Measurements from ENCODE around the gene TUBB2A.
"Not testable (repeated sequence)": the region's sequence is repeated elsewhere in the genome, so short reads cannot be mapped to it uniquely, and the experiment has no call there.

TUBB2A gene

GRCh38 chr6:3157131-3157933 lies at the start of gene TUBB2A:
TSS of gene TUBB2A (minus strand) at chr6:3157544. CDS start at chr6:3157463, 81 bp downstream.
- H3K4me1 Mint-ChIP-seq, result peaks cover 22% of the 10 kb centered on the region
- H3K27ac Mint-ChIP-seq, result peak within 1 kb of the TSS; percentile 55
- H3K36me3 Mint-ChIP-seq, result no peaks in the 10 kb centered on the region
- H3K9me3 Mint-ChIP-seq, result no peaks in the 10 kb centered on the region
- no peaks in the 10 kb centered on the region for H3K27me3 Mint-ChIP-seq
- H3K4me3 Mint-ChIP-seq, result peak within 1 kb of the TSS; percentile 75
- ATAC-seq, result peak; percentile 91

- Mint-ChIP-seq H3K4me1 (peaks cover 52% of the 10 kb centered on the region), H3K27me3 (peaks cover 12% of the 10 kb centered on the region), H3K4me3 (no peak overlapping the region), H3K9me3 (peaks cover 15% of the 10 kb centered on the region), H3K36me3 (peaks cover 18% of the 10 kb centered on the region), H3K27ac (no peak overlapping the region)
- ATAC-seq, result no peak
Observed at GRCh38 chr6:3206339-3207015, 49.1 kb upstream of the TUBB2A start.

GRCh38 chr6:3205913-3206312 lies 48.6 kb upstream of the TUBB2A start:
- Mint-ChIP-seq H3K4me3 (no peak overlapping the region), H3K27me3 (peaks cover 12% of the 10 kb centered on the region), H3K4me1 (peaks cover 52% of the 10 kb centered on the region), H3K9me3 (peaks cover 15% of the 10 kb centered on the region), H3K27ac (no peak overlapping the region), H3K36me3 (peaks cover 18% of the 10 kb centered on the region)
- ATAC-seq, result no peak

DNA sequence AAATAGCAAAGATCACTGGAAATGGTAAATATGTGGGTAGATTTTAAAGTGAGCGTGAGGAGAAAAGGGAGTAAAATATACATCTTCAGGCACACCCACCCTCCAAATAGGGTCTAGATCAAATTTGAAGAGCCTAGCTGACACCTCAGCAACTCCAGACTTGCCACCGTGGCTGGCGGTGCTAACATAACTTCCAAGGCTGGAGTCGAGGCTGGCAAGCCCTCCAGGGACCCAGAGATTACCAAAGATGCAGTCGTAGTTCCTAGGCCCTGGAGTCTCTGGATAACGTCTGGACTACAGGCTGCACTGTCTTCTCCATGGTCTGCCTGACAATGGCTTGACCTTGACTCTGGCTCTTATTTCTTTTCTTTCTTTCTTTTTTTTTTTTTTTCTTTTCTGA lies 47.6 kb upstream of the TUBB2A start:
- Mint-ChIP-seq H3K27me3 (peaks cover 12% of the 10 kb centered on the region), H3K27ac (peak overlapping the region; percentile 36), H3K9me3 (peaks cover 15% of the 10 kb centered on the region), H3K4me1 (peaks cover 48% of the 10 kb centered on the region), H3K4me3 (no peak overlapping the region), H3K36me3 (peaks cover 18% of the 10 kb centered on the region)
- ATAC-seq, result no peak

DNA sequence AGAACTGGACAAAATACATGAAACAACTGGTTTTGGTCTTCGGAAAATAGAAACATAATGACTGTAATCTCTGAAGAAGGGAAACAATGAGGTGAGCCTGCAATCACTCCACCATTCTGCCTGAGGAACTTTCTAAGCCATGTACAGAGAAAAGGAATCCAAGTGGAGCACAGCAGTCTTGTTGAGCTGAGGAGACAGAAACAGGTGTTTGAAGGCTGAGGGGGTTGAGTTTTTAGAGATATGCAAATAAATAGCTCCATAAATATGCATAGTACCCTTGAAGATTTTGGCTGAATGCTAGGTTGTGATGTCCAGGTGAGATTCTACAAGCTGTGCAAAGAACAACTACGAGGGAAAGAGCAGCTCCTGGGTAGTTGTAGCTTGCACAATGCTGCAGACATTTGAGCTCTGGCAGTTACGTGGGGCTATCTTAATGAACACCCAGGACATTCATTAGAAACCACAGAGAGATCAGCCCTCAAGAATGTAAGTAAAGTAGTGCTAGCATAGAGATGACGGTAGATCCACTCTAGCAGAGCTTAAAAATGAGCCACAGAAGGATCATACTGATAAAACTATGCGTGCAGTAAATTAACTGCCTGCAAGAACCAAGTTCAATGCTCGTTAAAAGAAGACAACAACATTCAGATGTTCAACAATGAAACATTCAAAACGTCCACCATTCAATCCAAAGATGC lies 45.8 kb upstream of the TUBB2A start:
- Mint-ChIP-seq H3K36me3 (peaks cover 18% of the 10 kb centered on the region), H3K27me3 (peaks cover 12% of the 10 kb centered on the region), H3K4me3 (no peak overlapping the region), H3K9me3 (peaks cover 15% of the 10 kb centered on the region), H3K27ac (no peak overlapping the region), H3K4me1 (peaks cover 30% of the 10 kb centered on the region)
- ATAC-seq, result no peak

GRCh38 chr6:3201388-3201787 lies 44.0 kb upstream of the TUBB2A start:
- H3K9me3 Mint-ChIP-seq, result peaks cover 15% of the 10 kb centered on the region
- H3K4me1 Mint-ChIP-seq, result peaks cover 23% of the 10 kb centered on the region
- peaks cover 18% of the 10 kb centered on the region for H3K36me3 Mint-ChIP-seq
- H3K27ac Mint-ChIP-seq, result no peak overlapping the region
- peaks cover 2% of the 10 kb centered on the region for H3K27me3 Mint-ChIP-seq
- no peak overlapping the region for H3K4me3 Mint-ChIP-seq
- ATAC-seq, result no peak

- Mint-ChIP-seq H3K27me3 (no peaks in the 10 kb centered on the region), H3K9me3 (peaks cover 15% of the 10 kb centered on the region), H3K4me3 (no peak overlapping the region), H3K4me1 (peaks cover 23% of the 10 kb centered on the region), H3K36me3 (peaks cover 18% of the 10 kb centered on the region), H3K27ac (no peak overlapping the region)
- ATAC-seq, result no peak
Observed at GRCh38 chr6:3200682-3201081, 43.3 kb upstream of the TUBB2A start.

GRCh38 chr6:3199382-3199781 lies 42.0 kb upstream of the TUBB2A start:
- ATAC-seq, result no peak
- H3K9me3 Mint-ChIP-seq, result peaks cover 12% of the 10 kb centered on the region
- H3K27me3 Mint-ChIP-seq, result no peaks in the 10 kb centered on the region
- peaks cover 17% of the 10 kb centered on the region for H3K4me1 Mint-ChIP-seq
- H3K4me3 Mint-ChIP-seq, result no peak overlapping the region
- no peak overlapping the region for H3K27ac Mint-ChIP-seq
- peaks cover 12% of the 10 kb centered on the region for H3K36me3 Mint-ChIP-seq

GRCh38 chr6:3197734-3198133 lies 40.4 kb upstream of the TUBB2A start:
- not testable (repeated sequence) for ATAC-seq, H3K9me3 Mint-ChIP-seq, H3K36me3 Mint-ChIP-seq, H3K27me3 Mint-ChIP-seq, H3K4me3 Mint-ChIP-seq, H3K27ac Mint-ChIP-seq, H3K4me1 Mint-ChIP-seq

GRCh38 chr6:3196770-3197169 lies 39.4 kb upstream of the TUBB2A start:
- Mint-ChIP-seq H3K4me1 (no peaks in the 10 kb centered on the region), H3K27ac (no peak overlapping the region), H3K36me3 (no peaks in the 10 kb centered on the region), H3K27me3 (no peaks in the 10 kb centered on the region), H3K4me3 (no peak overlapping the region), H3K9me3 (no peaks in the 10 kb centered on the region)
- no peak for ATAC-seq

GRCh38 chr6:3195695-3196497 lies 38.6 kb upstream of the TUBB2A start:
- Mint-ChIP-seq H3K36me3 (no peaks in the 10 kb centered on the region), H3K4me1 (no peaks in the 10 kb centered on the region), H3K4me3 (no peak overlapping the region), H3K27me3 (no peaks in the 10 kb centered on the region), H3K27ac (no peak overlapping the region), H3K9me3 (no peaks in the 10 kb centered on the region)
- no peak for ATAC-seq

DNA sequence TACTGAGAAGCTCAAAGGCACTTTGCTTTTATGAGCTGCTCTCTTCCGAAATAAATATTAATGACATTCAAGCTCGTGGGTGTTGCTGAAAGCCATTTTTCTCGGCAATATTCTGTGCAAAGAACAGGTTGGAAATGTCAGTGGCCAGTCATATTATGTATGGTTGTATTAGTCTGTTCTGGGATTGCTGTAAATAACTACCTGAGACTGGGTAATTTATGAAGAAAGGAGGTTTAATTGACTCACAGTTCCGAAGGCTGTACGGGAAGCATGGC lies 38.0 kb upstream of the TUBB2A start:
- Mint-ChIP-seq H3K4me3 (no peak overlapping the region), H3K27ac (no peak overlapping the region), H3K9me3 (no peaks in the 10 kb centered on the region), H3K36me3 (no peaks in the 10 kb centered on the region), H3K4me1 (no peaks in the 10 kb centered on the region), H3K27me3 (no peaks in the 10 kb centered on the region)
- no peak for ATAC-seq

DNA sequence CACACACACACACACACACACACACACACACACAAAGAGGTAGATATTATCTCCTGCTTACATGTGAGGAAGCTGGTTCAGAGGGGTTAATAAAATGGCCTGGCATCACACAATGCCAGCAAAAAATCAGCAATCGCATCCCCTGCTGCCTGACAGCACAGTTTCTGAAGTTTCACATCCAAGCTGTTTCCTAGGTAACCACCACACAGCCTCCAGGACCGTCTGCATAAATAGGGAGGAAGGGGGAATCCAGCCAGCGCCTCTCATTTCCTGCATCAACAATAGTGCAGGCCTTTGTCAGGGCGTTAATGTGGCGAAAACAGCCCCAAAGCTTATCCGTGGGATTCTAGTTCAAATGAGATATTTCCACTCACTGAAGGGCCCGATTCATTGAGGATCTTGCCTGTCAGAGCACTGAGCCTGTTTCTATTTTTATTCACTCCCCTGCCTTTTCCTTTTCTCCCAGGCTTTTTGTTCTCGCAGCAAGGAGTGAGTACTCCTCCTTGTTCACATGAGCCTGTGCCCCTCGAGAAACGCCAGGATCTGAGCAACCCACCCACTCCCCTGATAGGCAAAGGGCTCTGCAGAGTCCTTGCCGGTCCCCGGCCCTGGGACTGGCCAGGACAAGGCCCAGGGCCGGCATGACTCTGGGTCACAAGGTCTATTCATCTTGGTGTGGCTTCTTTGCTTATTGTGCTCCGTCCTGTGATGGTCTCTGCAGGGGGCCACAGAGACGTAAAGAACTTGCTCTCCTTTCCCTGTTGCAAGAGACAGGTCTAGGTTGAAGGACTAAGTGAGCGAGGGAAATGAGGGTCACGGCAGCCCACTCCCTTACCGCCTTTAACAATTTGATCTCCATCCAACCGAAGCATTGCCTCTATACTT lies 37.4 kb upstream of the TUBB2A start:
- no peaks in the 10 kb centered on the region for H3K9me3 Mint-ChIP-seq
- H3K27ac Mint-ChIP-seq, result no peak overlapping the region
- H3K4me3 Mint-ChIP-seq, result no peak overlapping the region
- no peaks in the 10 kb centered on the region for H3K4me1 Mint-ChIP-seq
- no peaks in the 10 kb centered on the region for H3K27me3 Mint-ChIP-seq
- no peaks in the 10 kb centered on the region for H3K36me3 Mint-ChIP-seq
- no peak for ATAC-seq

DNA sequence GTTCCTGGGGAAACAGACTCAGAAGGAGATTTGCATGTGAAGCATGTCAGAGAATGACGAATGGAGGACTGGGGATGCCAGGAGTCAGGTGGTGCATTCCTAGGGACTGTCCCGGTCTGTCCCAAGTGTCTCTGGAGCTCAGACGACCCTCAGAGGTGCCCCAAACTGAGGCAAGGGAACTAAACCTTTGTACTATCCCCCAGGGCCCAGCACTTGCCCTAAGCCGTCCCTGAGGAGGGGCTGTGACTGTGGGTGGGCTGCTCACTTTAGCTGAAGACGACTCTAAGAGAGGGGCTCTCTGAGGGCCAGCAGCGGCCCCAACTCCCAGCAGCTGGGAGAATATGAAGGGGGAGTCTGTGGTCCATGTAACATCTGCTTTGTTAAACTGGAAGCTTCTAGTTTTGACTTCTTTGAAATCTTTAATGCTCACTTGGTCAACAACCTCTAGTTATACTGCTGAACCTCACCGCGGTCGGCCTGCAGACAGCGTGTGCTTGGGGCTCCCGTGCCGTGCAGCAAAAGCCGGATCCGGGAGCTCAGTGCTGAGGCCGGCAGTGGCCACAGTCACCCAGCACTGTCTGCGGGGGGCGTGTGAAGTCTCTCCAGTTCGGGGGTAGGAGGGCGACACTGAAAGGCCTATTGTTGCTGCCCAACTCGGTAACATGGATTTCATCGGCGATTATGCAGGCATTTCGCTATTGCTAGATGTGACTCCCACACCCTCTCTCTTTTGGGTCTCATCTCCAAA lies 35.9 kb upstream of the TUBB2A start:
- Mint-ChIP-seq H3K4me1 (no peaks in the 10 kb centered on the region), H3K27ac (no peak overlapping the region), H3K36me3 (no peaks in the 10 kb centered on the region), H3K27me3 (no peaks in the 10 kb centered on the region), H3K9me3 (no peaks in the 10 kb centered on the region), H3K4me3 (no peak overlapping the region)
- no peak for ATAC-seq

Data from stimulated activated memory B cell treated with anti-CD40 and anti-IgM and Interleukin-4, amounts not matched to agents 10 μg/mL and 1 μg/mL and 100 μg/mL, for 72 hours (primary cell).